GM12864 (cell line): ENCODE measurements around the gene MX1.

Experiments used
- DNase-seq: peaks from one replicate; pipeline ENCODE4 v3.0.0-alpha.2; 2011; ENCODE audit warnings: low read depth
- H3K4me3 ChIP-seq: 2 replicates; pipeline ENCODE4 v1.5.1; 2011; ENCODE audit warnings: mild to moderate bottlenecking, low read depth, low read length, control low read depth
- CTCF ChIP-seq: IDR thresholded peaks from 2 replicates; pipeline ENCODE4 v1.5.1; 2011; ENCODE audit warnings: low read depth, mild to moderate bottlenecking, moderate library complexity, low read length, control low read depth, inconsistent platforms; ENCODE audit errors: missing control alignments

The MX1 gene

GRCh38 chr21:41425954-41426675 lies at the start of gene MX1:
Gene MX1, plus strand, starts transcription at chr21:41426239. Its CDS starts 5,832 bp downstream, at chr21:41432071.
- DNase-seq = peak; percentile 82
- no peak for TF ChIP-seq CTCF
- peak within 1 kb of the TSS; percentile 86 for H3K4me3 ChIP-seq

GRCh38 chr21:41377715-41378114 lies 48.3 kb upstream of the MX1 start:
- TF ChIP-seq CTCF = no peak
- no peak overlapping the region for H3K4me3 ChIP-seq
- DNase-seq = no peak

GRCh38 chr21:41378849-41379248 lies 47.2 kb upstream of the MX1 start:
- H3K4me3 ChIP-seq = no peak overlapping the region
- DNase-seq = no peak
- no peak for TF ChIP-seq CTCF

- no peak for TF ChIP-seq CTCF
- no peak for DNase-seq
- H3K4me3 ChIP-seq = no peak overlapping the region
These were observed 46.1 kb upstream of the MX1 start for GRCh38 chr21:41379901-41380300.

- TF ChIP-seq CTCF = no peak
- no peak overlapping the region for H3K4me3 ChIP-seq
- DNase-seq = no peak
These were observed 44.3 kb upstream of the MX1 start for GRCh38 chr21:41381731-41382130.

- DNase-seq = no peak
- H3K4me3 ChIP-seq = no peak overlapping the region
- TF ChIP-seq CTCF = no peak
These were observed 38.8 kb upstream of the MX1 start for GRCh38 chr21:41387042-41387819.
